Measurements from ENCODE around the gene CHEK1.

- TF ChIP-seq, protein P1, sequence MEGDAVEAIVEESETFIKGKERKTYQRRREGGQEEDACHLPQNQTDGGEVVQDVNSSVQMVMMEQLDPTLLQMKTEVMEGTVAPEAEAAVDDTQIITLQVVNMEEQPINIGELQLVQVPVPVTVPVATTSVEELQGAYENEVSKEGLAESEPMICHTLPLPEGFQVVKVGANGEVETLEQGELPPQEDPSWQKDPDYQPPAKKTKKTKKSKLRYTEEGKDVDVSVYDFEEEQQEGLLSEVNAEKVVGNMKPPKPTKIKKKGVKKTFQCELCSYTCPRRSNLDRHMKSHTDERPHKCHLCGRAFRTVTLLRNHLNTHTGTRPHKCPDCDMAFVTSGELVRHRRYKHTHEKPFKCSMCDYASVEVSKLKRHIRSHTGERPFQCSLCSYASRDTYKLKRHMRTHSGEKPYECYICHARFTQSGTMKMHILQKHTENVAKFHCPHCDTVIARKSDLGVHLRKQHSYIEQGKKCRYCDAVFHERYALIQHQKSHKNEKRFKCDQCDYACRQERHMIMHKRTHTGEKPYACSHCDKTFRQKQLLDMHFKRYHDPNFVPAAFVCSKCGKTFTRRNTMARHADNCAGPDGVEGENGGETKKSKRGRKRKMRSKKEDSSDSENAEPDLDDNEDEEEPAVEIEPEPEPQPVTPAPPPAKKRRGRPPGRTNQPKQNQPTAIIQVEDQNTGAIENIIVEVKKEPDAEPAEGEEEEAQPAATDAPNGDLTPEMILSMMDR (IDR thresholded peaks at IDR 0.05), result no peak
- TF ChIP-seq EP300 (IDR thresholded peaks at IDR 0.05) (no peak), POLR2AphosphoS5 (IDR thresholded peaks at IDR 0.05) (no peak), POLR2A (IDR thresholded peaks at IDR 0.05) (no peak)
Observed at GRCh38 chr11:125679837-125680236, 54.9 kb downstream of the CHEK1 start.

Measured in upper lobe of left lung (tissue), 4 donors.